ENCODE data around the gene CDKN1A. TPM values are rescaled to one million over a fixed set of nuclear protein-coding genes. Genes with fewer than 3 reads are reported as not detected.

Gene CDKN1A
- total and polyA plus RNA-seq, 10 of the 15 experiments (the other 5 are each of a cell fraction or from before 2014, with no cell fraction given) = 25.2 to 637 (median 216) TPM

- RAD21 ChIA-PET (ENCODE audit: unreplicated experiment) = interaction anchor here (0.8 to 2.1 kb wide), 6 partner anchors 9 to 69 kb away, joined by 3 to 6 read pairs (median 4); partner anchors contain the start of gene CDKN1A
- Histone ChIP-seq H3K4me1 (ENCODE audit: control insufficient read depth, insufficient read depth, low read length) (peaks cover 70% of the 10 kb centered on the region), H4K20me1 (ENCODE audit: control insufficient read depth, insufficient read depth) (no peaks in the 10 kb centered on the region), H3K9me3 (replicated peaks; ENCODE audit: control insufficient read depth, insufficient read depth, low read length) (no peaks in the 10 kb centered on the region; the same call in 1 of the 3 replicates), H3K4me2 (ENCODE audit: control insufficient read depth, insufficient read depth) (peak overlapping the region; percentile 57), H3K27me3 (replicated peaks in 1 of 2; ENCODE audit: control insufficient read depth in 2 of 2, insufficient read depth in 2 of 2, low read length in 1 of 2) (no peaks in the 10 kb centered on the region), H3K79me2 (ENCODE audit: control insufficient read depth, insufficient read depth, low read length) (no peaks in the 10 kb centered on the region), H3K27ac (ENCODE audit: control insufficient read depth, insufficient read depth) (peak overlapping the region; percentile 46), H3K4me3 (no peak overlapping the region), H3K36me3 (ENCODE audit: control insufficient read depth in 2 of 2, insufficient read depth in 2 of 2, low read length in 1 of 2) (no peaks in the 10 kb centered on the region), H3K9ac (ENCODE audit: control insufficient read depth, insufficient read depth, low read length) (no peak overlapping the region; the same call in 1 of the 2 replicates), H2AFZ (ENCODE audit: control insufficient read depth, low read depth, low read length) (no peak overlapping the region)
- POLR2A ChIA-PET = interaction anchor here (9.9 to 11.8 kb wide), 2 partner anchors 9 to 19 kb away, joined by 77 to 104 read pairs; partner anchors contain the start of gene CDKN1A
- 40% methylated on average over 1 of the region's 1 CpG for WGBS (ENCODE audit: insufficient coverage, insufficient replicate concordance, low lambda C conversion rate, missing lambda C conversion rate)
- SMC1A ChIA-PET (ENCODE audit: uncharacterized antibody, unreplicated experiment) = interaction anchor here (0.6 to 16.7 kb wide), 7 partner anchors 12 to 115 kb away, joined by 3 to 240 read pairs (median 3); partner anchors contain the start of gene CDKN1A
- CTCF ChIA-PET = interaction anchor here (1.0 to 2.2 kb wide), 5 partner anchors 9 to 101 kb away, joined by 3 to 7 read pairs (median 5); no protein-coding TSS in a partner anchor
- in situ Hi-C loops (cut with MboI) (no loop called here), intact Hi-C loops (cut with micrococcal nuclease; ENCODE audit: unreplicated experiment) (no loop called here)
- DNase-seq (ENCODE audit: low read depth, low spot score) (no peak), FAIRE-seq (no peak), ATAC-seq (peak; percentile 45)
- no TSS peak for BruUV-seq (replicated peaks)
- TF ChIP-seq RCOR1 (conservative IDR thresholded peaks at IDR 0.05; ENCODE audit: low read depth, low read length) (no peak), FOXM1 (IDR thresholded peaks at IDR 0.05; ENCODE audit: low read depth, low read length) (peak; percentile 55; the same call in 1 of the 2 replicates), GATAD2B (conservative IDR thresholded peaks at IDR 0.05; ENCODE audit: low read depth) (peak; percentile 42; the same call in 1 of the 2 replicates), IKZF2 (IDR thresholded peaks at IDR 0.05) (peak; percentile 13 to 45; a peak in 2 of 4 replicates), IRF5 (IDR thresholded peaks at IDR 0.05; ENCODE audit: borderline replicate concordance) (no peak), MTA2 (IDR thresholded peaks at IDR 0.05; ENCODE audit: low read depth) (no peak), SRF (IDR thresholded peaks at IDR 0.05; ENCODE audit: low read depth in 2 of 2, low read length in 2 of 2) (no peak), CREB1 (IDR thresholded peaks at IDR 0.05; ENCODE audit: low read depth) (0 out of 2 replicates have a peak, but pooled peaks have one; percentile 20), RUNX3 (IDR thresholded peaks at IDR 0.05; ENCODE audit: low read length) (peak; percentile 79), BHLHE40 (IDR thresholded peaks at IDR 0.05; ENCODE audit: borderline replicate concordance in 1 of 2, low read depth in 2 of 2, low read length in 1 of 2) (peak in 1 of 2 experiments; percentile 16; a peak in 1 of 4 replicates), ZBTB40 (IDR thresholded peaks at IDR 0.05; ENCODE audit: borderline replicate concordance) (peak; percentile 73; the same call in 1 of the 2 replicates), NFIC (IDR thresholded peaks at IDR 0.05; ENCODE audit: low read depth, low read length) (0 out of 2 replicates have a peak, but pooled peaks have one; percentile 53), JUNB (IDR thresholded peaks at IDR 0.05) (peak; percentile 41; the same call in 1 of the 2 replicates), ATF7 (IDR thresholded peaks at IDR 0.05; ENCODE audit: low read depth) (peak; percentile 13; the same call in 1 of the 2 replicates), ZBED1 (IDR thresholded peaks at IDR 0.05; ENCODE audit: borderline replicate concordance) (0 out of 2 replicates have a peak, but pooled peaks have one; percentile 25), MEF2B (IDR thresholded peaks at IDR 0.05; ENCODE audit: partially characterized antibody, poor library complexity, severe bottlenecking) (peak; percentile 61), KAT2A (conservative IDR thresholded peaks at IDR 0.05; ENCODE audit: control insufficient read depth, low read depth, low read length) (no peak), MYC (IDR thresholded peaks at IDR 0.05; ENCODE audit: insufficient read depth, insufficient read length, insufficient replicate concordance, low read length, severe bottlenecking) (no peak), IKZF1 (conservative IDR thresholded peaks at IDR 0.05) (peak; percentile 48)
These were observed 20.5 kb upstream of the CDKN1A start for GRCh38 chr6:36657942-36658544.
